Suprapubic skin (tissue), 4 donors: ENCODE measurements around the gene LRRC45. TPM values are rescaled to one million over a fixed set of nuclear protein-coding genes. Genes with fewer than 3 reads are reported as not detected.
A peak's percentile ranks its signal among the peaks of the same experiment; 100 is the strongest.

Experiments used
- DNase-seq, 2 donors: peaks; one replicate each; pipeline ENCODE4 v3.0.0-alpha.2; 2019; ENCODE audit warnings: low spot score in 2 of 2
- H3K27ac ChIP-seq: fragments of 200-600 bp; sonication (generic); one replicate; pipeline ENCODE4 v1.5.1; 2019
- H3K27me3 ChIP-seq: fragments of 200-600 bp; sonication (generic); one replicate; pipeline ENCODE4 v1.5.1; 2019
- H3K36me3 ChIP-seq: fragments of 200-600 bp; sonication (generic); one replicate; pipeline ENCODE4 v1.5.1; 2019
- H3K4me1 ChIP-seq: fragments of 200-600 bp; sonication (generic); one replicate; pipeline ENCODE4 v1.5.1; 2019
- H3K4me3 ChIP-seq: fragments of 200-600 bp; sonication (generic); one replicate; pipeline ENCODE4 v1.5.1; 2019; ENCODE audit warnings: mild to moderate bottlenecking
- H3K9me3 ChIP-seq: fragments of 200-600 bp; sonication (generic); one replicate; pipeline ENCODE4 v1.5.1; 2019
- EP300 ChIP-seq: sonication (generic); formaldehyde crosslinking; IDR thresholded peaks from one replicate; pipeline ENCODE4 v1.6.1; 2017; ENCODE audit warnings: antibody characterized with exemption
- POLR2A ChIP-seq, 2 donors: fragments of 450-650 bp; IDR thresholded peaks; one replicate each; pipeline ENCODE4 v1.6.1; 2017; ENCODE audit warnings: antibody characterized with exemption in 2 of 2, mild to moderate bottlenecking in 2 of 2, moderate library complexity in 2 of 2
- POLR2AphosphoS5 ChIP-seq, 3 donors: sonication (generic); formaldehyde crosslinking; IDR thresholded peaks; one replicate each; pipeline ENCODE4 v1.6.1; 2017; ENCODE audit warnings: antibody characterized with exemption in 3 of 3
- WGBS: methylation state at CpG from one replicate; pipeline ENCODE4 v1.1.5; 2018; 5-methylcytosine and 5-hydroxymethylcytosine counted together
- total RNA-seq, 4 donors: library from RNA; depleted of rRNA; stranded (reverse); fragments of >200 nt; gene quantifications; one replicate each; pipeline ENCODE4 v1.1.0, GENCODE V29; 2016
- TF ChIP-seq, protein P1 (sequence below), 2 donors: fragments of 200-600 bp in 1 of 2; fragments of 450-650 bp in 1 of 2; sonication (generic) in 1 of 2; IDR thresholded peaks; one replicate each; pipeline ENCODE4 v1.5.1; 2016 to 2019; ENCODE audit warnings: antibody characterized with exemption in 2 of 2, mild to moderate bottlenecking in 1 of 2, moderate library complexity in 1 of 2

The LRRC45 gene
- total RNA-seq, 4 donors from 2014 or later: 14.1 to 18.7 (median 15.4) TPM

DNA sequence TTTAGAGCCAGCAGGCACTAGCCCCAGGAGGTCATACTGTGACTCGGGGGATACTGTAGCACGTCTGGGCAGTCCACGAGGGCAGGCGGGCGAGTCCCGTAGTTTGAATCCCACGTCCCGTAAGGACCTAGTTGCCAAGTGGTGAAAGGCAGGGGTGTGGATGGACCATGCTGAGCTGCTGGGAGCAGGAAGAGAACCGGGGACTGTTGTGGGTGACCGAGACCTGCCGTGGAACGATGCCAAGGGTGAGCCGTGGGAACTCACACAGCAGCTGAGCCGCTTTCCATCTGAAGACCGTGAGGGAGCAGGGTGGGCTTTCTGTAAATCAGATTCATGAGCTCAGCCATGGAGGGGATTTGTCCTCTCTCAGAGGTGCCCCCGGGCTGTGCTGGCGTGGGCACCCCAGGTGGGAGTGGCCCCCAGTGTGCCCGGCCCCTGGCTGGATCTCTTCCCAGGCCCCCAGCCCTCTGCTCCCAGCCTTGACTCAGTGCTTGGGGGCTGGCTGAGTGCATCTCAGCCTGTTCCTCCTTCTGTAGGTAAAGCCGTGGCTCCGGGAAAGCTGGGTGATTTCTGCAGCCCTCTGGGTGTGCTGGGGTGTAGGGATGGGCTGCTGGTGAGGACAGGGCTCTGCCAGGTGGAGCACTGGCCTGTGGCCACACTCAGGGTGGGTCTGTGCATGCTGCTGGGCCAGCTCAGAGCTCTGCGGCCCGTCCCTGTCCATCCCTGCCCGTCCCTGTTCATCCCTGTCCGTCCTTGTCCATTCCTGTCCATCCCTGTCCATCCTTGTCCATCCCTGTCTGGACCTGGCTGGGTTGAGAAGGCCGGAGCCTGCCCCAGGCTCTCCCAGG lies 32.0 kb upstream of the LRRC45 start:
- Histone ChIP-seq H3K4me3 (peak overlapping the region; percentile 7), H3K27me3 (no peaks in the 10 kb centered on the region), H3K36me3 (peaks cover 20% of the 10 kb centered on the region), H3K4me1 (peaks cover 24% of the 10 kb centered on the region), H3K9me3 (no peaks in the 10 kb centered on the region), H3K27ac (no peak overlapping the region)
- DNase-seq: no peak
- TF ChIP-seq POLR2AphosphoS5 (IDR thresholded peaks at IDR 0.05): no peak
- TF ChIP-seq, protein P1, sequence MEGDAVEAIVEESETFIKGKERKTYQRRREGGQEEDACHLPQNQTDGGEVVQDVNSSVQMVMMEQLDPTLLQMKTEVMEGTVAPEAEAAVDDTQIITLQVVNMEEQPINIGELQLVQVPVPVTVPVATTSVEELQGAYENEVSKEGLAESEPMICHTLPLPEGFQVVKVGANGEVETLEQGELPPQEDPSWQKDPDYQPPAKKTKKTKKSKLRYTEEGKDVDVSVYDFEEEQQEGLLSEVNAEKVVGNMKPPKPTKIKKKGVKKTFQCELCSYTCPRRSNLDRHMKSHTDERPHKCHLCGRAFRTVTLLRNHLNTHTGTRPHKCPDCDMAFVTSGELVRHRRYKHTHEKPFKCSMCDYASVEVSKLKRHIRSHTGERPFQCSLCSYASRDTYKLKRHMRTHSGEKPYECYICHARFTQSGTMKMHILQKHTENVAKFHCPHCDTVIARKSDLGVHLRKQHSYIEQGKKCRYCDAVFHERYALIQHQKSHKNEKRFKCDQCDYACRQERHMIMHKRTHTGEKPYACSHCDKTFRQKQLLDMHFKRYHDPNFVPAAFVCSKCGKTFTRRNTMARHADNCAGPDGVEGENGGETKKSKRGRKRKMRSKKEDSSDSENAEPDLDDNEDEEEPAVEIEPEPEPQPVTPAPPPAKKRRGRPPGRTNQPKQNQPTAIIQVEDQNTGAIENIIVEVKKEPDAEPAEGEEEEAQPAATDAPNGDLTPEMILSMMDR (IDR thresholded peaks at IDR 0.05): no peak
- TF ChIP-seq EP300: no peak
- no peak for TF ChIP-seq POLR2A (IDR thresholded peaks at IDR 0.05)
- WGBS: 83% methylated on average over 24 of the region's 25 CpGs

DNA sequence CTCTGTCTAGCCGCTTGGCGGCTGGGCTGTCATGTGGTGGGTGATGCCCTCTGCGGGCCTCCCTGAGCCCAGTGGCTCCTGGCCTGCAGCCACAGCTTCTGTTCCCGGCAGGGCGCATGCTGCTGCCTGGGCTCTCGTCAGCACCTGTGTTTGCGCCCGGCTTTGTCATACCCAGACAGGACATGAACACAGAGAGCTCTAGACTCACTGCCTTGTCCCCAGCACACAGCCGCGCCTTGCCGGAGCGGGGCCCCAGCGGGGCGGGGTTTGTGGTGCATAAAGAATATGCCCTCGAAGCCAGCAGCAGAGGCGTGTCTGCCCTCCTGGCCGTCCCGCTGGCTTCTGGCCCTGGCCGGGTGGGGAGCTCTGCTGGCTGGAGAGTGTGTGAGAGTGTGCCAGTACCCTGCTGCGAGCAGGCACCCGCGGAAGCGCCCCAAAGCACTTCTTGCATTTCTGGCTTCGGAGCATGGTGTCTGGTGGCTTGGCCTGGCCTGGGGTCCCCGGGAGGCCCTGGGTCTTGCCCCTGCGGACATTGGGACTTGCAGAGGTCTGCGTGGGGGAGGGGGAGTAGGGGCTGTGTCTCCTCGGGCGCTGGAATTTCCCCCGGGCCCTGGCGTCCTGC lies 31.3 kb upstream of the LRRC45 start:
- no peaks in the 10 kb centered on the region for H3K9me3 ChIP-seq
- H3K27ac ChIP-seq: peak overlapping the region; percentile 26
- H3K4me3 ChIP-seq: peak overlapping the region; percentile 7
- H3K27me3 ChIP-seq: no peaks in the 10 kb centered on the region
- peak in 1 of 2 donors; percentile 85 for DNase-seq
- 22% methylated on average over 14 of the region's 31 CpGs for WGBS
- H3K36me3 ChIP-seq: peaks cover 20% of the 10 kb centered on the region
- TF ChIP-seq POLR2AphosphoS5 (IDR thresholded peaks at IDR 0.05): peak in 1 of 3 donors; percentile 15
- no peak for TF ChIP-seq POLR2A (IDR thresholded peaks at IDR 0.05)
- peaks cover 24% of the 10 kb centered on the region for H3K4me1 ChIP-seq

DNA sequence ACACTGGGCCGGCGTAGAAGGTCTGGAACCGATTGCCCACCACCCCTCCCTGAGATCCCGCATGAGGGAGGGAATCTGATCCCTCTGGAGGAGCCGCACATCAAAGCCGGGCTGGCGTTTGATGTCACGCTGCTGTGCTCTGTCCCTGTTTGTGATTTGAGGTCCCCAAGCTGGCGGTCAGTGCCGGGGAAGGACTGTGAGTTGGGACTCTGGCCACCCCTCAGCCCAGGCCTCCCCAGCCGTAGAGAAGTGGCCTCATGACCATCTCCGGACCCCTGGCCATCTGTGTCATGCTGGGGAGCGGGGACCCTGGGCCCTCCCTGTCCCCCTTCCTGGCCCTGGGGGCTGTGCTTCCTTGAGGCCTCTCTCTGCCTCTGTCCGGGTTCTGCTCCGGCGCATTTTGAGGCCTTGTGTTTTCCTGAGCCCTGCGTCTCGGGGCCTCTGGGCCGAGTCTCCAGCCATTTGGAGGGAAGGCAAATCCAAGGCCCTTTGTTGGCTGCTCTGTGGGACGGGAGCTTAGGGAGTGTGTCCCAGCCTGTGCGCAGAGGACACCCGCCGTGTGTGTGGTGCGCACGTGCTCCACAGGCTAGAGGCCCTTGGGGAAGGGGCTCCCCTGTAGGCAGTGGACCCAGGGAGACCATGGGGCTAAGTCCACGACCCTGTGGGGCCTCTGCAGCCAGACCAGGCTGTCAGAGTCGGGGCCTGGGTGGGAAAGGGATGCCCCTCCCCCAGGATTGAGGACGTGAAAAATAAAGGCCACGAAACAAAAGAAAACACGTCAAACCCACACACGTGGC lies 30.6 kb upstream of the LRRC45 start:
- no peak for TF ChIP-seq EP300
- peak overlapping the region; percentile 26 for H3K27ac ChIP-seq
- WGBS: 81% methylated on average over 24 of the region's 31 CpGs
- H3K36me3 ChIP-seq: peaks cover 15% of the 10 kb centered on the region
- H3K4me3 ChIP-seq: peak overlapping the region; percentile 7
- DNase-seq: no peak
- no peaks in the 10 kb centered on the region for H3K27me3 ChIP-seq
- H3K9me3 ChIP-seq: no peaks in the 10 kb centered on the region
- peaks cover 24% of the 10 kb centered on the region for H3K4me1 ChIP-seq

DNA sequence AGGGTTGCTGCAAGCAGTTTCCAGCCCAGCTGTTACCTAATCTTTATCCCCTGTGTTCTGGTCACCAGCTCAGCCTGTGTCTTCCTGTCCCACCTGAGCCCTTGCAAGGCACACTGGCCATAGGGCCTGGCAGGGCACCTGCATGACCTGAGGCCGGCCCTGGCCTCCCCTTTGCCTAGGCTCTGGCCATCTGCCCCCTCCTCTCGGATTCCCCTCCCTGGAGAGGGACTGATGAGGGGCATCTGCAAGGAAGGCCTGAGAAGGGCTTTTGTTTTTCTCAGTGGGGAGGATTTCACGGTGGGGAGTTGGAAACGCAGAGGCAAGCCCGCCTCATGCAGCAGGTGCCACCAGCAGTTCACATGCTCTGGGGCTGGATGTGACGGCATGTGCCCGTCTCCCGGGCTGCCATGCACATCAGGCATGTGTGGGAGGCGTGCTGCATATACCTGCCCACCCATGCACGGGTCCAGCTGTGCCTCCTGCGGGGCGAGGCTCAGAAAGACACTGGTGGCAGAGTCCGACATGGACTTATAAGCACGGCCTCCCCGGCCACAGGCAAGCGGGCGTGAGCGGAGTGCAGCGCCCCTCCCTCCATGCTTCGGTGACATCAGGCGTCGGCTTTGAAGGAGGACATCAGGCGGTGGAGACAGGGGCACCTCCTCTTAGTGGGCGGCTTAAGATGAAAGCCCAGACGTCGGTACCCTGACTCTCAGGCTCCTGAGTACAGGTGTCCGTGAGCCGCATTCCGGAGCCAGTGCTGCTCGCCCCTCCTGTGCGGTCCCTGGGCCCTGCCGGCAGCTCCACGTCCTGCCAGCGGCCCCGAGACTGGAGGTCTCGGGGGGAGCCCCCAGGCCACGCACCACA lies 29.1 kb upstream of the LRRC45 start:
- TF ChIP-seq, protein P1 (IDR thresholded peaks at IDR 0.05): no peak
- TF ChIP-seq POLR2AphosphoS5 (IDR thresholded peaks at IDR 0.05) (no peak), POLR2A (IDR thresholded peaks at IDR 0.05) (no peak), EP300 (no peak)
- 89% methylated on average over 9 of the region's 37 CpGs for WGBS
- H3K27ac ChIP-seq: no peak overlapping the region
- H3K27me3 ChIP-seq: no peaks in the 10 kb centered on the region
- peaks cover 24% of the 10 kb centered on the region for H3K4me1 ChIP-seq
- no peak for DNase-seq
- H3K4me3 ChIP-seq: no peak overlapping the region
- H3K9me3 ChIP-seq: no peaks in the 10 kb centered on the region
- peaks cover 13% of the 10 kb centered on the region for H3K36me3 ChIP-seq

DNA sequence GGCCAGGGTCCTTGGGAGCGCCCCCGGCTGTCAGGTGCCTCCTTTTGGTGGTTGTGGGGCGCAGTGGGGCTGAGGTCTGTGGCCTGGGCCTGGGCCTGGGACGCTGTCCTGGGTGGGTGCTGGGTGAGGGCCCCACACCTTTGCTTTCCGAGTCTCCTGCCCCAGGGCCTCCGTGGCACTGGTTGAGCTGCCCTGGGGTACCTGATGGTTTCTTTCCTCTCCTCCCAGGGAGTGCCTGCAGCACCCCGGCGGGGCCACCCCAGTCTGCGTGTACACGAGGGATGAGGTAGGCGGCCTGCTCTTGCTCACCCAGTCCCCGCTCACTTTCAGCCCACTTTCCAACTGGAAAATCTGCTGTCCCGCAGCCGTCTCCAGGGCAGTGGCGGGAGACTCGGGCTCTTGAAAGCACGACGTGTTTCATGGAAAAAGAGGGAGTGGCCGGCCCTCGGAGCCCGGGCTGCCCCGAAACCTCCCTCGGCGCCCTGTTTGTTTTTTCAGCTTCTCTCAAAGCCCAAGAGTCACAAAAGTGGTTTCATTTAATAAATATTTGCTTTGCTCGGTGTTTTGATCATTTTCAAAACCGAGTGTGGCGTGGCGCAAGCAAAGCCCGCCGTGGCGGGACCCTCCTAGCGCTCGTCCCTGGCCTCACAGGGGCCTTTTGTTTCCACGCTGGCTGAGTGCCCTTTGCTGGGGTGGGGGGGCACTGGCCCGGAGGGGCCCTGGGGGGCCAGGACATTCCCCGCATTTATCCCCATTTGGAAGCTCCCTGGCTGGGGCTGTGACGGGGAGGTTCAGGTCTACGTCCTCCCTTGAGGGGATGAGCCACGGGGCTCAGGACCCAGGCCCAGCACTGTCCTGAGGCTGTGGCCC lies 28.3 kb upstream of the LRRC45 start:
- no peak for DNase-seq
- peaks cover 13% of the 10 kb centered on the region for H3K36me3 ChIP-seq
- no peak overlapping the region for H3K4me3 ChIP-seq
- H3K27ac ChIP-seq: no peak overlapping the region
- peaks cover 24% of the 10 kb centered on the region for H3K4me1 ChIP-seq
- no peaks in the 10 kb centered on the region for H3K9me3 ChIP-seq
- 91% methylated on average over 22 of the region's 39 CpGs for WGBS
- no peaks in the 10 kb centered on the region for H3K27me3 ChIP-seq
- TF ChIP-seq POLR2AphosphoS5 (IDR thresholded peaks at IDR 0.05): no peak
- no peak for TF ChIP-seq EP300
- TF ChIP-seq POLR2A (IDR thresholded peaks at IDR 0.05): no peak
- TF ChIP-seq, protein P1 (IDR thresholded peaks at IDR 0.05): no peak
